AG04449 (cell line): ENCODE results near the gene RPL7A.
"Not testable (repeated sequence)": the region's sequence is repeated elsewhere in the genome, so short reads cannot be mapped to it uniquely, and the experiment has no call there.

Experiments
- CTCF ChIA-PET: fragments of 350-600 bp; formaldehyde crosslinking; extraction: SDS; loops from one replicate; lab custom pipeline; 2021; ENCODE audit warnings: antibody characterized with exemption; lab: Yijun Ruan, JAX
- POLR2A ChIA-PET: fragments of 400-600, 350-600 bp; formaldehyde crosslinking; extraction: SDS; loops from one replicate; lab custom pipeline; 2020; ENCODE audit warnings: antibody characterized with exemption, inconsistent platforms; lab: Yijun Ruan, JAX
- DNase-seq: peaks from one replicate; pipeline ENCODE4 v3.0.0-alpha.2; 2010; ENCODE audit warnings: low read depth, low spot score
- H3K4me3 ChIP-seq: 2 replicates; pipeline ENCODE4 v1.5.1; 2011; ENCODE audit warnings: low read depth, mild to moderate bottlenecking, control low read depth, low read length
- TF ChIP-seq, protein P1 (sequence below): IDR thresholded peaks from one replicate; pipeline ENCODE4 v1.5.1; 2011; ENCODE audit warnings: mild to moderate bottlenecking, moderate library complexity, low read length, control low read depth, inconsistent platforms; ENCODE audit not compliant: insufficient read depth; ENCODE audit errors: missing control alignments

The RPL7A gene

DNA sequence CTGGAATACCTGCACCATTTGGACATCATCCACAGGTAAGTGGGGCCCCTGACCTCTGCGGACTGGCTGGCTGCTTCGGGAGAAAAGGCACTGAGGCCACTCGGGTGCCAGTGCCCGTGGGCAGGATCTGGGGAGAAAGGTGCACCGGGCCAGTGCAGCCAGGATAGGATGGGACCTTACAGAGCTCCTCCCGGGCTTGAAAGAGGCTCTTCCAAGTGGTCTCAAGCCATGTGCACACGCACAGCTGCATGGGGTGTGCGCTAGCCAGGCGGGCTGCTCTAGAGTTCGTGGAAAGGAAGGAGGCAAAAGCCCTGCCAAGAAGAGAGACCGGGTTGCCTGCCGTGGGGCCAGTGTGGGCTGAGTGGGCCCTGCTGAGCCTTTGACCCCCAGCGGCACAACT is 41.5 kb downstream of the RPL7A start:
- no peak overlapping the region for H3K4me3 ChIP-seq
- CTCF ChIA-PET, result interaction anchor here (1.2 to 1.4 kb wide), 3 partner anchors 11 to 16 kb away, joined by 3 read pairs; no protein-coding TSS in a partner anchor
- no peak for DNase-seq
- TF ChIP-seq, protein P1, sequence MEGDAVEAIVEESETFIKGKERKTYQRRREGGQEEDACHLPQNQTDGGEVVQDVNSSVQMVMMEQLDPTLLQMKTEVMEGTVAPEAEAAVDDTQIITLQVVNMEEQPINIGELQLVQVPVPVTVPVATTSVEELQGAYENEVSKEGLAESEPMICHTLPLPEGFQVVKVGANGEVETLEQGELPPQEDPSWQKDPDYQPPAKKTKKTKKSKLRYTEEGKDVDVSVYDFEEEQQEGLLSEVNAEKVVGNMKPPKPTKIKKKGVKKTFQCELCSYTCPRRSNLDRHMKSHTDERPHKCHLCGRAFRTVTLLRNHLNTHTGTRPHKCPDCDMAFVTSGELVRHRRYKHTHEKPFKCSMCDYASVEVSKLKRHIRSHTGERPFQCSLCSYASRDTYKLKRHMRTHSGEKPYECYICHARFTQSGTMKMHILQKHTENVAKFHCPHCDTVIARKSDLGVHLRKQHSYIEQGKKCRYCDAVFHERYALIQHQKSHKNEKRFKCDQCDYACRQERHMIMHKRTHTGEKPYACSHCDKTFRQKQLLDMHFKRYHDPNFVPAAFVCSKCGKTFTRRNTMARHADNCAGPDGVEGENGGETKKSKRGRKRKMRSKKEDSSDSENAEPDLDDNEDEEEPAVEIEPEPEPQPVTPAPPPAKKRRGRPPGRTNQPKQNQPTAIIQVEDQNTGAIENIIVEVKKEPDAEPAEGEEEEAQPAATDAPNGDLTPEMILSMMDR, result no peak
- POLR2A ChIA-PET, result no interaction called here

DNA sequence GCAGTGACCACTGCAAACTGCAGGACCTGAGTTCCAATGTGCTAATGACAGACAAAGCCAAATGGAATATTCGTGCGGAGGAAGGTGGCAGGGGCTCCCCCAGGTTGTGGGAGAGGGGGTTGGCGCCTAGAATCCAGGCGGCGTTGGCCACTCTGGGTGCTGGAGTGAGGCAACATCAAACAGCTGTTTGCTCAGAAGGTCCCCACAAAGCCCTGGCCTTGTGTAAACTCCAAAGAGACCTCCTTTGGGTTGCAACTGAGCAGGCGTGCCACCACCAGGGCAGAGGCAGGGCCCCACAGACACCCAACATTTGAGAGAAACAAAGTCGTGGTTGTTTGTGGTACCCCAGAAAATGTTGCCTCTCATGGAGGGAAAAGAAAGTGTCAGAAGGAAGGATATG is 42.7 kb downstream of the RPL7A start:
- H3K4me3 ChIP-seq, result no peak overlapping the region
- CTCF ChIA-PET, result no interaction called here
- TF ChIP-seq, protein P1, result no peak
- POLR2A ChIA-PET, result no interaction called here
- DNase-seq, result no peak

DNA sequence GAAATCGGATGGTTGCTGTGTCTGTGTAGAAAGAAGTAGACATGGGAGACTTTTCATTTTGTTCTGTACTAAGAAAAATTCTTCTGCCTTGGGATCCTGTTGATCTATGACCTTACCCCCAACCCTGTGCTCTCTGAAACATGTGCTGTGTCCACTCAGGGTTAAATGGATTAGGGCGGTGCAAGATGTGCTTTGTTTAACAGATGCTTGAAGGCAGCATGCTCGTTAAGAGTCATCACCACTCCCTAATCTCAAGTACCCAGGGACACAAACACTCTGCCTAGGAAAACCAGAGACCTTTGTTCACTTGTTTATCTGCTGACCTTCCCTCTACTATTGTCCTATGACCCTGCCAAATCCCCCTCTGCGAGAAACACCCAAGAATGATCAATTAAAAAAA is 43.4 kb downstream of the RPL7A start:
- POLR2A ChIA-PET, DNase-seq, H3K4me3 ChIP-seq, CTCF ChIA-PET: not testable (repeated sequence)

DNA sequence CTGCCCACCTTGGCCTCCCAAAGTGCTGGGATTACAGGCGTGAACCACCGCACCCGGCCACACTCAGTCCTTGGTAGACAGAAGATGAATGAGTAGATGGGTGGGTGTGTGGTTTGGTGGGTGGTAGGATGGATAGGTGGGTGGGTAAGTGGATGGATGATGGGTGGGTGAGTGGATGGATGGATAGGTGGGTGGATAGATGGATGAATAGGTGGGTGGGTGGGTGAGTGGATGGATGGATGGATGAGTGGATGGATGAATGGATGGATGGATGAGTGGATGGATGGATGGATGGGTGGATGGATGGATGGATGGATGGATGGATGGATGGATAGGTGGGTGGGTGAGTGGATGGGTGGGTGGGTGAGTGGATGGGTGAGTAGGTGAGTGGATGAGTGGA is 44.3 kb downstream of the RPL7A start:
- DNase-seq, POLR2A ChIA-PET, CTCF ChIA-PET, H3K4me3 ChIP-seq: not testable (repeated sequence)

DNA sequence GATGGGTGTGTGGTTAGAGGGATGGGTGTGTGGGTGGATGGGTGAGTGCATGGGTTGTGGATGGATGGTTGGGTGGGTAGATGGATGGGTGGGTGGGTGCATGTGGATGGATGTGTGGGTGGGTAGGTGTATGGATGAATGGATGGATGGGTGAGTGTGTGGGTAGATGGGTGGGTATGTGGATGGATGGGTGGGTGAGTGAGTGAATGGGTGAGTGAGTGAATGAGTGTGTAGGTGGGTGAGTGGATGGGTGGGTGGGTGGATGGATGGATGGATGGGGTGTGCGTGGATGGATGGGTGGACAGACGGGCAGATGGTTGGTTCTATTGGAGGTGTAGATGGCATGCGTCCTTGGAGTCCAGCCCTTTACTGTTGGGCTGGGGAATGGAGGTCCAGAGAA is 45.4 kb downstream of the RPL7A start:
- no peak overlapping the region for H3K4me3 ChIP-seq
- ChIA-PET CTCF (no interaction called here), POLR2A (no interaction called here)
- TF ChIP-seq, protein P1, result no peak
- no peak for DNase-seq

DNA sequence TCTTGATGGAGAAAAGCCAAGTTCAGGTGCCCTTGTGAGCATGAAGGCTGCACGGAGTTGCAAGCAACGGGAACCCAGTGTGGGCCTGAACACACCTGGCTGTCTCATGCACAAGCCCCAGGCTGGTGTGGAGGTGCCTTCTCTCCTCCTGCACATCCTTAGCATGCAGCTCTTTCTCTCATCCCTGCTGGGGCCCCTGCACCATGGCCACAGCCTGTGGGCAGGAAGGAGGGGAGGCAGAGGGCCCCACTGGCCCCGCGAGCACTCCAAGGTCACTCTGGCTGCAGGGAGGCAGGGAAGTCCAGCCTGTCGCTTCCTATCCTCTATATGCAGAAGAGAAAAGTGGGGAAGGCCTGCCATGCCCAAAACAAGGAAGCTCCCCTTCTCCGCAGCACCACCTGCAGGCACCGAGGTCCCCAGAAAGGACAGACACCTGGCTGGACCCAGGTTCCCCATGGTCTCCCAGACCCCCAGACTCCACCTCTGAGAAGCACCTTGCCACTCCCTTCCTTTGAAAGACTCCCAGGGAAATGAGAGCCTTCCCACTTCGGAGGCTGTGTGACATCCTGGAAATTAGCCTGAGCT is 46.8 kb downstream of the RPL7A start:
- ChIA-PET POLR2A (no interaction called here), CTCF (interaction anchor here (1.2 to 1.7 kb wide), 3 partner anchors 8 to 13 kb away, joined by 3 to 5 read pairs (median 4); no protein-coding TSS in a partner anchor)
- DNase-seq, result no peak
- H3K4me3 ChIP-seq, result no peak overlapping the region
- TF ChIP-seq, protein P1, result no peak

DNA sequence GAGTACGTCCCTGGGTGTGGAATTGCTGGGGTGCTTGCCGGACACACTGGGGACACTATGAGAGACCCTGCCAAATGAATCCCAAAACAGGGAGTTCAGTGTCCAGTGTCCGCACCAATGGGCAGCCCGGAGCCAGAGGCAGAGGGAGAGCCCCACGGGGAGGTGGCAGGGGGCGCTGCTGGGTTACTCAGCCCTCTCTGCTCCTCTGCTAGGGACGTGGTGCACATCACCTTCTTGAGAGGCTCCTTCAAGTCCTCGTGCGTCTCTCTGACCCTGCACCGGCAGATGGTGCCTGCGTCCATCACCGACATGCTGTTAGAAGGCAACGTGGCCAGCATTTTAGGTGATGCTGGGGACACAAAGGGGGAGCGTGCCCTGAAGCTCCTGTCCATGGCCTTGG is 48.9 kb downstream of the RPL7A start:
- POLR2A ChIA-PET, result no interaction called here

More for the DNA sequence above, 48.9 kb downstream of the RPL7A start:
- TF ChIP-seq, protein P1, result peak; percentile 50
- H3K4me3 ChIP-seq, result no peak overlapping the region
- DNase-seq, result no peak
- CTCF ChIA-PET, result interaction anchor here (0.8 to 1.7 kb wide), 4 partner anchors 9 to 90 kb away, joined by 3 to 5 read pairs (median 4); no protein-coding TSS in a partner anchor
